Mesodermal cell (in vitro differentiated cells): ENCODE results near the gene OPN1LW.
"Not testable (repeated sequence)": the region's sequence is repeated elsewhere in the genome, so short reads cannot be mapped to it uniquely, and the experiment has no call there.

Experiments
- H3K27ac ChIP-seq: 2 replicates; pipeline ENCODE4 v1.7.0; 2013; ENCODE audit warnings: mild to moderate bottlenecking, low read depth, low read length, moderate library complexity; ENCODE audit not compliant: severe bottlenecking
- H3K36me3 ChIP-seq: 2 replicates; pipeline ENCODE4 v1.7.1; 2013; ENCODE audit warnings: mild to moderate bottlenecking, low read length, moderate library complexity; ENCODE audit not compliant: control insufficient read depth, insufficient read depth
- H3K4me1 ChIP-seq: one replicate; pipeline ENCODE4 v1.7.1; 2013; ENCODE audit warnings: mild to moderate bottlenecking, low read length; ENCODE audit not compliant: insufficient read depth, control insufficient read depth, poor library complexity, severe bottlenecking
- H3K4me3 ChIP-seq: 2 replicates; pipeline ENCODE4 v1.7.0; 2013; ENCODE audit warnings: low read length, control low read depth, mild to moderate bottlenecking; ENCODE audit not compliant: insufficient read depth, poor library complexity, severe bottlenecking; ENCODE audit errors: extremely low read depth
- H3K9me3 ChIP-seq: 2 replicates; pipeline ENCODE4 v1.7.1; 2013; ENCODE audit warnings: mild to moderate bottlenecking, low read length, moderate library complexity; ENCODE audit not compliant: control insufficient read depth
- WGBS, 2 experiments: methylation state at CpG; one replicate each; pipeline ENCODE4 v1.1.5; 2013; ENCODE audit warnings: missing lambda C conversion rate in 2 of 2; ENCODE audit not compliant: insufficient coverage in 2 of 2; 5-methylcytosine and 5-hydroxymethylcytosine counted together

The OPN1LW gene

GRCh38 chrX:154164902-154165301, 20.9 kb downstream of the OPN1LW start:
- H3K36me3 ChIP-seq, H3K4me3 ChIP-seq, H3K27ac ChIP-seq, H3K9me3 ChIP-seq, H3K4me1 ChIP-seq: not testable (repeated sequence)
- WGBS, 2 experiments, result no CpG with 5 or more reads among the region's 8 CpGs

- not testable (repeated sequence) for H3K27ac ChIP-seq, H3K4me3 ChIP-seq, H3K36me3 ChIP-seq, H3K4me1 ChIP-seq, H3K9me3 ChIP-seq
- no CpG with 5 or more reads among the region's 13 CpGs for WGBS, 2 experiments
Measured at GRCh38 chrX:154168384-154168783, 24.3 kb downstream of the OPN1LW start.

GRCh38 chrX:154172535-154172943, 28.5 kb downstream of the OPN1LW start:
- not testable (repeated sequence) for H3K27ac ChIP-seq, H3K4me3 ChIP-seq, H3K4me1 ChIP-seq, H3K9me3 ChIP-seq, H3K36me3 ChIP-seq
- whole genome bisulfite sequencing, 2 experiments, result no CpG with 5 or more reads among the region's 11 CpGs

GRCh38 chrX:154174356-154174755, 30.3 kb downstream of the OPN1LW start:
- no CpG with 5 or more reads among the region's 10 CpGs for WGBS, 2 experiments
- not testable (repeated sequence) for H3K9me3 ChIP-seq, H3K36me3 ChIP-seq, H3K4me3 ChIP-seq, H3K27ac ChIP-seq, H3K4me1 ChIP-seq

- H3K9me3 ChIP-seq, H3K27ac ChIP-seq, H3K36me3 ChIP-seq, H3K4me1 ChIP-seq, H3K4me3 ChIP-seq: not testable (repeated sequence)
- WGBS, 2 experiments, result no CpG with 5 or more reads among the region's 14 CpGs
Measured at GRCh38 chrX:154182296-154182695, 38.3 kb downstream of the OPN1LW start, which contains the start of gene OPN1MW. TSS of gene OPN1MW (plus strand) at chrX:154182596. CDS start at chrX:154182678, 82 bp downstream.

- not testable (repeated sequence) for H3K36me3 ChIP-seq, H3K4me3 ChIP-seq, H3K4me1 ChIP-seq, H3K27ac ChIP-seq, H3K9me3 ChIP-seq
- whole genome bisulfite sequencing, 2 experiments, result no CpG with 5 or more reads among the region's 8 CpGs
Measured at GRCh38 chrX:154183794-154184193, 39.8 kb downstream of the OPN1LW start.

- H3K27ac ChIP-seq, H3K9me3 ChIP-seq, H3K4me3 ChIP-seq, H3K36me3 ChIP-seq, H3K4me1 ChIP-seq: not testable (repeated sequence)
- WGBS, 2 experiments, result no CpG with 5 or more reads among the region's 8 CpGs
Measured at GRCh38 chrX:154192846-154193245, 48.8 kb downstream of the OPN1LW start.

- not testable (repeated sequence) for H3K4me3 ChIP-seq, H3K4me1 ChIP-seq, H3K36me3 ChIP-seq, H3K9me3 ChIP-seq, H3K27ac ChIP-seq
- WGBS, 2 experiments, result no CpG with 5 or more reads among the region's 2 CpGs
Measured at GRCh38 chrX:154194316-154194715, 50.3 kb downstream of the OPN1LW start.

- no CpG with 5 or more reads among the region's 15 CpGs for WGBS, 2 experiments
- H3K27ac ChIP-seq, H3K4me1 ChIP-seq, H3K36me3 ChIP-seq, H3K4me3 ChIP-seq, H3K9me3 ChIP-seq: not testable (repeated sequence)
Measured at GRCh38 chrX:154196466-154196865, 52.4 kb downstream of the OPN1LW start.
